ENCODE data around the gene PTRH2.

GRCh38 chr17:59712862-59713261 lies 5.6 kb upstream of the PTRH2 start:
- TF ChIP-seq GATA2 (IDR thresholded peaks at IDR 0.05; ENCODE audit: low read depth, low read length) (no peak), GATA3 (IDR thresholded peaks at IDR 0.05; ENCODE audit: low read depth, low read length) (no peak)
